BLaER1 treated with 17β-estradiol and CSF1 and Interleukin-3, amounts not matched to agents 10 nM and 100 nM (cell line): Measurements from ENCODE around the gene MTA3.

ENCODE experiments used
- H3K27ac ChIP-seq, 11 experiments: shearing (Covaris generic); formaldehyde crosslinking; 2 replicates each; pipeline ENCODE4 v1.8.1; 2022
- H3K27me3 ChIP-seq, 11 experiments: shearing (Covaris generic); formaldehyde crosslinking; 2 replicates each; pipeline ENCODE4 v1.8.1; 2022
- H3K36me3 ChIP-seq, 11 experiments: shearing (Covaris generic); formaldehyde crosslinking; 2 replicates each; pipeline ENCODE4 v1.8.1; 2022
- H3K4me1 ChIP-seq, 10 experiments: shearing (Covaris generic); formaldehyde crosslinking; 2 replicates each; pipeline ENCODE4 v1.8.1; 2022
- H3K4me2 ChIP-seq, 11 experiments: shearing (Covaris generic); formaldehyde crosslinking; 2 replicates each; pipeline ENCODE4 v1.8.1; 2022
- H3K4me3 ChIP-seq, 10 experiments: shearing (Covaris generic); formaldehyde crosslinking; 2 replicates each; pipeline ENCODE4 v1.8.1; 2022
- H3K9ac ChIP-seq, 11 experiments: shearing (Covaris generic); formaldehyde crosslinking; 2 replicates each; pipeline ENCODE4 v1.8.1; 2022
- H3K9me3 ChIP-seq, 11 experiments: shearing (Covaris generic); formaldehyde crosslinking; replicated peaks in 1 of 11; 2 replicates each; pipeline ENCODE4 v1.8.1; 2022
- H4K20me1 ChIP-seq, 11 experiments: shearing (Covaris generic); formaldehyde crosslinking; 2 replicates each; pipeline ENCODE4 v1.8.1; 2022
- Cebpa-rat ChIP-seq, 11 experiments: shearing (Covaris generic); IDR thresholded peaks; 2 replicates each; pipeline ENCODE4 v1.8.1; 2022

Gene MTA3

GRCh38 chr2:42752816-42753813 is 184.7 kb downstream of the MTA3 start:
- peaks cover 0 to 9% (median 0%) of the 10 kb centered on the region in 11 experiments; a peak in 8 of 22 replicates for H3K36me3 ChIP-seq
- no peak for TF ChIP-seq Cebpa-rat (IDR thresholded peaks at IDR 0.05)
- peaks cover 0 to 47% (median 0%) of the 10 kb centered on the region in 11 experiments; a peak in 4 of 22 replicates for H3K27me3 ChIP-seq
- H4K20me1 ChIP-seq, result peaks cover 0 to 57% (median 0%) of the 10 kb centered on the region in 11 experiments; a peak in 2 of 22 replicates
- H3K4me1 ChIP-seq, result peaks cover 74 to 82% (median 80%) of the 10 kb centered on the region in 10 experiments
- peak overlapping the region; percentile 21 to 97 (median 91); a peak in 21 of 22 replicates for H3K27ac ChIP-seq
- H3K9ac ChIP-seq, result peak overlapping the region in 10 of 11 experiments; percentile 38 to 80 (median 74); a peak in 19 of 22 replicates
- H3K9me3 ChIP-seq, result no peaks in the 10 kb centered on the region
- peak overlapping the region in 2 of 10 experiments; percentile 35 to 39; a peak in 4 of 20 replicates for H3K4me3 ChIP-seq
- H3K4me2 ChIP-seq, result peak overlapping the region; percentile 77 to 93 (median 84)

- Histone ChIP-seq H3K4me2 (peak overlapping the region; percentile 77 to 93 (median 84)), H3K9ac (peak overlapping the region in 9 of 11 experiments; percentile 66 to 80 (median 74); a peak in 17 of 22 replicates), H3K4me3 (no peak overlapping the region)
Measured at GRCh38 chr2:42754021-42754775, 185.8 kb downstream of the MTA3 start.

DNA sequence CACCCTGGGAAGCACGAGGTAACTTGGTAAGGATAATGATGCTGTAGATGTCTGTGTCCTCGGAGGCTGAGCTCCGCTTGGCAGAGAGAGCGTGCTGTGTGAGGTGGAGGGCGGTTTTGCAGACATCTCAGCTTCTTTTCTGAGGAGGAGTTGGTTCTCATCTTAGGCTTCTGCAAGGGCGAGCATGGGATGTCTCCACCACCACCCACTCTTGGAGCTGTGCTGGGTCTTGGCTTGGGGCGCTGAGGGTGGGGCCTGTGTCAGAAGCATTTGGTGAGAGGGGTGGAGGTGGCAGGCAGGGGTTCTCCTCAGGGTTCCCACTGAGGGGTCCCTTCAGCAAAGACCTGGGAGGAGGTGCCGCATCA is 186.3 kb downstream of the MTA3 start:
- Histone ChIP-seq H3K9ac (peak overlapping the region in 9 of 11 experiments; percentile 66 to 80 (median 74); a peak in 17 of 22 replicates), H3K36me3 (peaks cover 0 to 8% (median 0%) of the 10 kb centered on the region in 11 experiments; a peak in 1 of 22 replicates), H3K4me2 (peak overlapping the region; percentile 77 to 93 (median 84)), H3K9me3 (no peaks in the 10 kb centered on the region), H3K27ac (peak overlapping the region in 9 of 11 experiments; percentile 85 to 97 (median 93); a peak in 18 of 22 replicates), H4K20me1 (peaks cover 0 to 57% (median 0%) of the 10 kb centered on the region in 11 experiments; a peak in 2 of 22 replicates), H3K4me1 (peaks cover 74 to 82% (median 80%) of the 10 kb centered on the region in 10 experiments), H3K27me3 (peaks cover 0 to 39% (median 0%) of the 10 kb centered on the region in 11 experiments; a peak in 4 of 22 replicates), H3K4me3 (no peak overlapping the region; a peak in 1 of 20 replicates)
- no peak for TF ChIP-seq Cebpa-rat (IDR thresholded peaks at IDR 0.05)

More at GRCh38 chr2:42754021-42754775, 185.8 kb downstream of the MTA3 start:
- Histone ChIP-seq H3K9me3 (no peaks in the 10 kb centered on the region), H3K27ac (peak overlapping the region in 9 of 11 experiments; percentile 85 to 97 (median 93); a peak in 18 of 22 replicates), H3K36me3 (peaks cover 0 to 6% (median 0%) of the 10 kb centered on the region in 11 experiments; a peak in 3 of 22 replicates), H4K20me1 (peaks cover 0 to 57% (median 0%) of the 10 kb centered on the region in 11 experiments; a peak in 2 of 22 replicates), H3K4me1 (peaks cover 74 to 82% (median 80%) of the 10 kb centered on the region in 10 experiments), H3K27me3 (peaks cover 0 to 41% (median 0%) of the 10 kb centered on the region in 11 experiments; a peak in 4 of 22 replicates)
- TF ChIP-seq Cebpa-rat (IDR thresholded peaks at IDR 0.05), result no peak

DNA sequence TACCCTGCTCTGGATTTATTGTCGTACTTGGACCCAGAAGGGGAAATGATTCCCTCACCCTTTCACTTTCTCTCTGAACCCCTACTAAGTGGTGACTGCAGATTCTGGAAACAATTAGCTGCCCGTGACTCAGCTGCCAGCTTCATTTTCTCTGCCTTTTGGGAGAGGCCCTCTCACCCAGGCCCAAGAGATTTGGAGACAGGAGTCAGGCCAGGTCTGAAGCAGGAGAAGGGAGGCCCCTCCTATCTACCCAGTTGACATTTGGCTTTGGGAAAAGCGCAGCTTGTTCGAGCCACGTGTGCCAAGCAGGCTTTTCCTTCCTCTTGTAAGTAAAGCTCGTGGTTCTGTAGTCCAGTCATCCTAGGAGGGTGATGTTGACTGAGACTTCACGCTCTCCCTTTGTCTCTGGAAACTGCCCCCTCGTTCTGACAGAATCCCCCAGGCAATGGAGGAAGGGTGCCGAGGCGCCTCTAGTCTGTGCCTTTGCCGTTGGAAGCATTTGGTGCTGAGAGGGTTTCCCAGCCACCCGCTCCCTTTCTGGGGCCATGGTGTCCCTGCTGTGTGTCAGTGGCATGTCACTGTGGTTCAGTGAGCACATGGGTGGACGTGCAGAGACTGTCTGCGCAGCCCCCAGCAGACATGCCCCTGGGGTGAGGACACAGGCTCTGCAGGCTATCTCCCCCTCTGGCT is 186.9 kb downstream of the MTA3 start:
- H3K27ac ChIP-seq, result peak overlapping the region in 10 of 11 experiments; percentile 17 to 97 (median 92); a peak in 19 of 22 replicates
- H3K4me1 ChIP-seq, result peaks cover 70 to 79% (median 76%) of the 10 kb centered on the region in 10 experiments
- H4K20me1 ChIP-seq, result peaks cover 0 to 57% (median 0%) of the 10 kb centered on the region in 11 experiments; a peak in 2 of 22 replicates
- H3K4me2 ChIP-seq, result peak overlapping the region; percentile 77 to 93 (median 84)
- no peak for TF ChIP-seq Cebpa-rat (IDR thresholded peaks at IDR 0.05)
- H3K9me3 ChIP-seq, result no peaks in the 10 kb centered on the region
- peak overlapping the region in 9 of 11 experiments; percentile 66 to 80 (median 74); a peak in 18 of 22 replicates for H3K9ac ChIP-seq
- H3K36me3 ChIP-seq, result peaks cover 0 to 14% (median 0%) of the 10 kb centered on the region in 11 experiments; a peak in 2 of 22 replicates
- peaks cover 0 to 39% (median 0%) of the 10 kb centered on the region in 11 experiments; a peak in 4 of 22 replicates for H3K27me3 ChIP-seq
- H3K4me3 ChIP-seq, result peak overlapping the region in 1 of 10 experiments; percentile 2; a peak in 2 of 20 replicates

GRCh38 chr2:42756150-42756775 is 187.8 kb downstream of the MTA3 start:
- Histone ChIP-seq H3K27me3 (peaks cover 0 to 35% (median 0%) of the 10 kb centered on the region in 11 experiments; a peak in 4 of 22 replicates), H3K9me3 (no peaks in the 10 kb centered on the region), H3K9ac (peak overlapping the region in 10 of 11 experiments; percentile 32 to 80 (median 74); a peak in 17 of 22 replicates), H3K4me2 (peak overlapping the region; percentile 77 to 93 (median 84)), H3K4me3 (peak overlapping the region in 2 of 10 experiments; percentile 2 to 13; a peak in 3 of 20 replicates), H4K20me1 (peaks cover 0 to 51% (median 0%) of the 10 kb centered on the region in 11 experiments; a peak in 2 of 22 replicates), H3K36me3 (peaks cover 0 to 14% (median 0%) of the 10 kb centered on the region in 11 experiments; a peak in 2 of 22 replicates), H3K27ac (peak overlapping the region in 9 of 11 experiments; percentile 85 to 97 (median 93); a peak in 18 of 22 replicates), H3K4me1 (peaks cover 60 to 69% (median 68%) of the 10 kb centered on the region in 10 experiments)
- no peak for TF ChIP-seq Cebpa-rat (IDR thresholded peaks at IDR 0.05)

- Histone ChIP-seq H3K4me2 (peak overlapping the region; percentile 77 to 93 (median 84)), H3K36me3 (peaks cover 0 to 14% (median 0%) of the 10 kb centered on the region in 11 experiments; a peak in 2 of 22 replicates)
Measured at GRCh38 chr2:42756966-42757513, 188.6 kb downstream of the MTA3 start.

More at GRCh38 chr2:42756966-42757513, 188.6 kb downstream of the MTA3 start:
- Histone ChIP-seq H3K9me3 (no peaks in the 10 kb centered on the region), H3K4me1 (peaks cover 56 to 68% (median 60%) of the 10 kb centered on the region in 10 experiments), H3K4me3 (no peak overlapping the region), H4K20me1 (peaks cover 0 to 45% (median 0%) of the 10 kb centered on the region in 11 experiments; a peak in 2 of 22 replicates), H3K9ac (peak overlapping the region in 9 of 11 experiments; percentile 32 to 80 (median 74); a peak in 14 of 22 replicates), H3K27ac (peak overlapping the region in 9 of 11 experiments; percentile 13 to 97 (median 93); a peak in 17 of 22 replicates), H3K27me3 (peaks cover 0 to 35% (median 0%) of the 10 kb centered on the region in 11 experiments; a peak in 4 of 22 replicates)
- TF ChIP-seq Cebpa-rat (IDR thresholded peaks at IDR 0.05), result no peak
